HG03097 (cell line): Measurements from ENCODE around the gene SPATA6.
"Not testable (repeated sequence)": the region's sequence is repeated elsewhere in the genome, so short reads cannot be mapped to it uniquely, and the experiment has no call there.

Experiments used
- ATAC-seq: cut with Tn5 transposase; IDR thresholded peaks from one replicate; pipeline ENCODE4 v1.9.1; 2021; ENCODE audit not compliant: unreplicated experiment, low FRiP score

Gene SPATA6

GRCh38 chr1:48466594-48466993, 5.4 kb downstream of the SPATA6 start:
- ATAC-seq, result no peak

- no peak for ATAC-seq
These were observed 9.2 kb downstream of the SPATA6 start for GRCh38 chr1:48462716-48463302.

GRCh38 chr1:48450505-48450904, 21.5 kb downstream of the SPATA6 start:
- ATAC-seq, result no peak

- no peak for ATAC-seq
These were observed 23.1 kb downstream of the SPATA6 start for GRCh38 chr1:48448932-48449331.

GRCh38 chr1:48444186-48444585, 27.8 kb downstream of the SPATA6 start:
- not testable (repeated sequence) for ATAC-seq

GRCh38 chr1:48442864-48443619, 29.0 kb downstream of the SPATA6 start:
- no peak for ATAC-seq

GRCh38 chr1:48440786-48441185, 31.2 kb downstream of the SPATA6 start:
- ATAC-seq, result not testable (repeated sequence)

GRCh38 chr1:48439380-48439779, 32.6 kb downstream of the SPATA6 start:
- ATAC-seq, result no peak

GRCh38 chr1:48437379-48437778, 34.6 kb downstream of the SPATA6 start:
- ATAC-seq, result not testable (repeated sequence)

- ATAC-seq, result not testable (repeated sequence)
These were observed 36.5 kb downstream of the SPATA6 start for GRCh38 chr1:48435312-48436002.

GRCh38 chr1:48430832-48431231, 41.2 kb downstream of the SPATA6 start:
- no peak for ATAC-seq

- no peak for ATAC-seq
These were observed 50.0 kb downstream of the SPATA6 start for GRCh38 chr1:48422009-48422408.

GRCh38 chr1:48418742-48419141, 53.3 kb downstream of the SPATA6 start:
- no peak for ATAC-seq

GRCh38 chr1:48415050-48415449, 57.0 kb downstream of the SPATA6 start:
- ATAC-seq, result no peak

GRCh38 chr1:48414264-48414663, 57.7 kb downstream of the SPATA6 start:
- no peak for ATAC-seq

- ATAC-seq, result no peak
These were observed 66.1 kb downstream of the SPATA6 start for GRCh38 chr1:48405940-48406339.

GRCh38 chr1:48405400-48405799, 66.6 kb downstream of the SPATA6 start:
- no peak for ATAC-seq

- ATAC-seq, result no peak
These were observed 69.4 kb downstream of the SPATA6 start for GRCh38 chr1:48402599-48402998.

- no peak for ATAC-seq
These were observed 75.8 kb downstream of the SPATA6 start for GRCh38 chr1:48396208-48396607.

- no peak for ATAC-seq
These were observed 80.1 kb downstream of the SPATA6 start for GRCh38 chr1:48391926-48392325.

- no peak for ATAC-seq
These were observed 84.6 kb downstream of the SPATA6 start for GRCh38 chr1:48387409-48387808.

- no peak for ATAC-seq
These were observed 97.2 kb downstream of the SPATA6 start for GRCh38 chr1:48374785-48375184.
